Measurements from ENCODE around the gene BMPR1B.
"Not testable (repeated sequence)": the region's sequence is repeated elsewhere in the genome, so short reads cannot be mapped to it uniquely, and the experiment has no call there.

BMPR1B gene

DNA sequence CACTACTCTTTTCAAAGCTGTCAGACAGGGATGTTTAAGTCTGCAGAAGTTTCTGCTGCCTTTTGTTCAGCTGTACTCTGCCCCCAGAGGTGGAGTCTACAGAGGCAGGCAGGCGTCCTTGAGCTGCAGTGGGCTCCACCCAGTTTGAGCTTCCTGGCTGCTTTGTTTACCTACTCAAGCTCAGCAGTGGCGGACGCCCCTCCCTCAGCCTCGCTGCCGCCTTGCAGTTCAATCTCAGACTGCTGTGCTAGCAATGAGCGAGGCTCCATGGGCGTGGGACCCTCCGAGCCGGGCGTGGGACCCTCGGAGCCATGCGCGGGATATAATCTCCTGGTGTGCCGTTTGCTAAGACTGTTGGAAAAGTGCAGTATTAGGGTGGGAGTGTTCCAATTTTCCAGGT, 381.7 kb downstream of the BMPR1B start:
- DNase-seq = not testable (repeated sequence)

GRCh38 chr4:95141361-95141760, 383.6 kb downstream of the BMPR1B start:
- DNase-seq = no peak

DNA sequence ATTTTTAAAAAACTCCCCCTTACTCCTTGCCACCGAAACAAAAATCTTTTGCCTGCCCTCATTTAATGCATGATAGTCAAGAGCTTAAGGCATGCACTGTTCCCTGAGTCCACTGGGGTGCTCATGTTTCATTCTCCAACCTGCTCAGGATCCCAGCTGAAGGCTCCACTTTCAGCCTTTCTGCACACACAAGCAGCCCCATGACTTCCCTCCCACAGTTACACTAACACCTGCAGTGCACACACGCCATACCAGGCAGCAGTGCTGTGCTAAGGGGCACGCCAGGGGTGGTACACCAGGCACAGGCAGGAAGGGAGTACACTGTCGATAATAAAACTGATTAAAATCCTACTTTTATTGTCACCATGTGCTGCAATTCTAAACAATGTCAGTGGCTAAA, 385.2 kb downstream of the BMPR1B start:
- no peak for DNase-seq

DNA sequence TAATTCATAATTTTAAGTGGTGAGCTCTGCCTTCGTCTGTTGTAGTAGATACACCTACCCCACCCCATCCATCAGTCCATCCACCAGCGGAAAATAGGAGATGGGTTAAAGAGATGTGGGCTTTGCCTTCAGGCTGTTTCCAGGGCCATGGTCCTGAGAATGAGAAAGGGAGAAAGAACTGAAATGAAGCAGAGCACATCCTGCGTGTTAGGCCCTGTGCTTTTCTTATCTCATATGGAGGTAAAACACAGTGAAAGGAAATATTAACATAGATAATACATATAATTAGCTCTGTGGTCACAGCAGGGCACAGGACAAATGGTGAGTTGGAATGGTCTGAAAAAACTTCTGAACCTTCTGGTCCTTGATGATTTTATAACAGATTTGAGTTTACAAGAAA, 393.5 kb downstream of the BMPR1B start:
- no peak for DNase-seq

DNA sequence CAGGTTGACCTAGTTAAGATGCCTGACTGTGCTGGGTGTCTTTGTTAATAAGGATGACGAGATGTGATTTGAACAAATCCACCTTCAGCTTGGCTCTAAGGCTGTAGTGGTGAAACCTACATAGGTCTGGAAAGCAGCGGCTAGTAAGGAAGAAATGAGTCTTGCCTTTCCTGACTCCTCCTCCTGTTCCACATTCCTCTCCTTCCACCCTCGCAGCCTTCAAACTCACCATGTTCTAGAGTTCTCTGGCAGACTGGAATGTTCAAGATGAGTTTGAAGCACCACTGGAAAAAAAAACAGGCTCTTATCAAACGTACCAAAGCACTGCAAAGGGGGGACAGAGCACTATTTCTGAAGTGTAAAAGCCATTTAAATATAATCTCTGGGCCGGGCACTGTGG, 395.4 kb downstream of the BMPR1B start:
- no peak for DNase-seq

- no peak for DNase-seq
Measured at GRCh38 chr4:95155759-95156451, 398.1 kb downstream of the BMPR1B start.

GRCh38 chr4:95156452-95156765, 398.7 kb downstream of the BMPR1B start:
- no peak for DNase-seq

GRCh38 chr4:95157596-95157995, 399.8 kb downstream of the BMPR1B start:
- DNase-seq = no peak

GRCh38 chr4:95158045-95158444, 400.3 kb downstream of the BMPR1B start:
- DNase-seq = no peak

DNA sequence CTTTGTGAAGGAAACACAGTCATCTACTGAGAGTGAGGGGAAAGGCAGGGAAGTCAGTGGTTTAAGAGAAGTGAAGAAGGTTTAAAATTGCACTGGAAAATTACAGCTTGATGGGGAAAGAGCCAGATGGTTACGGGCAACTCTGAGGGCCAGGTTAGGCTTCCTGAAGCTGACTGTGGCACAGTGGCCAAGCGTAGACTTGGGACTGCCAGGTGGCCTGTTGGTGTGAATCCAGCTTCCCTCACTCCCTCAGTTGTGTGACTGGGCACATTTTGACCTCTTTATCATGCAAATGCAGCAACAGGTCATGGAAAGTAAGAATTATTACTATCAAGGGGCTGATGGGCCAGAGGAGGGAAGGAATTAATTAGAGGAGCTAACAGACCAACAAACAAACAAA, 400.9 kb downstream of the BMPR1B start:
- DNase-seq = no peak

GRCh38 chr4:95159384-95159783, 401.6 kb downstream of the BMPR1B start:
- no peak for DNase-seq

- DNase-seq = no peak
Measured at GRCh38 chr4:95161781-95162469, 404.2 kb downstream of the BMPR1B start.

- no peak for DNase-seq
Measured at GRCh38 chr4:95162867-95163266, 405.1 kb downstream of the BMPR1B start.

GRCh38 chr4:95165926-95166524, 408.3 kb downstream of the BMPR1B start:
- DNase-seq = no peak

DNA sequence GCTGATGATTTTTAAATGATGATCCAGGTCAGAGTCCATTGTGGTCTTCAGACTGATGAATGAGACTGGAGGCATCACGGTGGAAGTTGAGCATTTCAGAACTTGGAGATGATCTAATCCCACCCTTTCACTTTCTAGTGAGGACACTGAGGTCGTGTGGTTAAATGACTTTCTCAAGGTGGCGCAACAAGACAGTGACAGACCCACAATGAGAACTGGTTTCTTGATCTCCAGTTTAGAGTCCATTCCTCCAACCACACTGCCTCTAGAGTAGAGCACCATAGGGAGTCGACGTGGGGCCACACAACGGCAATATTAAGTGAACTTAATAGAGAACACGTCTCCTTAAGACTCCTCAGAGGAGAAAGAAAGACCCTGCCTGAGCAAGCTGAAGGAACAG, 410.1 kb downstream of the BMPR1B start:
- DNase-seq = no peak

GRCh38 chr4:95170176-95170575, 412.4 kb downstream of the BMPR1B start:
- no peak for DNase-seq

DNA sequence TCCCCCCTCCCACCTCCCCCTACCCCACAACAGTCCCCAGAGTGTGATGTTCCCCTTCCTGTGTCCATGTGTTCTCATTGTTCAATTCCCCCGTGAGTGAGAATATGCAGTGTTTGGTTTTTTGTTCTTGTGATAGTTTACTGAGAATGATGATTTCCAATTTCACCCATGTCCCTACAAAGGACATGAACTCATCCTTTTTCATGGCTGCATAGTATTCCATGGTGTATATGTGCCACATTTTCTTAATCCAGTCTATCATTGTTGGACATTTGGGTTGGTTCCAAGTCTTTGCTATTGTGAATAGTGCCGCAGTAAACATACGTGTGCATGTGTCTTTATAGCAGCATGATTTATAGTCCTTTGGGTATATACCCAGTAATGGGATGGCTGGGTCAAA, 413.6 kb downstream of the BMPR1B start:
- DNase-seq = not testable (repeated sequence)

GRCh38 chr4:95178938-95179337, 421.2 kb downstream of the BMPR1B start:
- DNase-seq = no peak

DNA sequence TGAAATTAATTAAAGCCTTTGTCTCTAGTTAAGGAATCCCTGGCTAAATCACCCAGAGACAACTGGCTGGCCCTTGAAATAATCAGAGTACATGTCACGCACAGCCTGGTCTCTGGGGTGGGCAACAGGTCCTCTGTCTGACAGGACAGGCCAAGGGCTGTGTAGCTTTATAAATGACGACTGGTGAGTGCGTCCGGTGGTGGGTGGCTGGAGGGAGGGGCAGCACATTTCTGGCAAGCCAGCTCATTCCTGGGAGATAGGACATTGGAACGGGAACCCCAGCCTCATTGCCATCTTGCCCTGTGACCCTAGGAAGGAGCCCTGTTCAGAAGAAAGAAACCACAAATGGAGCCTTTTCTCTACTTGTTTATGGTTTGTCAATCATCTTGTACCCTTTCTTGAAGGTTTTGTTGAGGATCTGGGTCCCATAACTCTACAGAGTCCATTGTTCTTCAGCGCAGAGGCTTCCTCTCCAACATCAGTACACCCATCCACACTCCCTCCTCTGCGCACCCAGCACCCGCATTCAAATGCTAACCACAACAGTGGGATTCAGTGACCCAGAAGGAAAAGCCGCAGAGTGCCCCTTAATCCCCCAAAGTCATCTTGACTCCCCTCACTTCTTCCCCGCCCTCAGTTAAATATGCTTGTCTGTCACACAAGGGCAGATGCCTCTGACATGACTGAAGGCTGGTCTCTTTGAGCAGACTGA, 422.9 kb downstream of the BMPR1B start:
- DNase-seq = no peak

GRCh38 chr4:95181243-95181995, 423.7 kb downstream of the BMPR1B start:
- no peak for DNase-seq

- DNase-seq = no peak
Measured at GRCh38 chr4:95181996-95182306, 424.2 kb downstream of the BMPR1B start.

DNA sequence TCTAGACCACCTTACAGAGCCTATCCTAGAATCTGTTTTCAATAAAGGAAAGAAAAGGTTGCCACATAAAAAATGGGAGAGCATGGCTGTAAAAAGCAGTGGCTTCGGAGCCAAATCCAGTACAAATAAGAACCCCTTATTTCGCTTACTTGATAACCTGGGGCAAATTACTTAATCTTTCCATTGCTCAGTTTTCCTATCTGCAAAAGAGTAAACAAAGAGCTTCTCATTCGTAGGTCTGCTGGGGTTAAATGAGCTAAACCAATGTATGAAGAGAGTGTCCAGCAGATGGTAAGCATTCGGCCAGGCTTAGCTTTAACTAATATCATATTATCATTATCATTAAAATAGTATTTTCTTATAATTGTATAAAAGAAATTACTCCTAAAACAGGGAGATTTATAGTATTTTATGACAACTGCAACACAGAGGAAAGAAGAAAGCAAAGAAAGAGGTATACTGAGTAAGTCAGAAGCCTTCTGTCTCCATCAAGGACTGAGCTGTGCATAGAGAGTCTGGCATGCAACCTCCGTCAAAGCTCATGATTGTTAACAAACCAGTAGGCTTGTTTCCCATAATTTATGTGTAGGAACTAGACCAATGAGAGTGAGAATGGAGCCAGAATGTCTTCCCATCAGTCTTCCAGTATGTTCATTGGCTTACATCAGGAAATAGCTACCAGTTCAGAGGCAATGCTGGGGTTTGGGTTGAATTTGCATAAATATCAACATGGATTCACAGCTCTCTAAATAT, 426.1 kb downstream of the BMPR1B start:
- DNase-seq = no peak
